Measurements from ENCODE around the gene LKAAEAR1. TPM values are rescaled to one million over a fixed set of nuclear protein-coding genes. Genes with fewer than 3 reads are reported as not detected.

Gene LKAAEAR1
- total RNA-seq, 1 donor from 2014 or later: not detected

- DNase-seq (ENCODE audit: low spot score): no peak
- intact Hi-C loops (cut with DNase I): no loop called here
Observed at GRCh38 chr20:64082126-64082731, 2.0 kb downstream of the LKAAEAR1 start.

- intact Hi-C loops (cut with DNase I): no loop called here
- DNase-seq (ENCODE audit: low spot score): no peak
Observed at GRCh38 chr20:64081624-64081964, 2.6 kb downstream of the LKAAEAR1 start.

- intact Hi-C loops (cut with DNase I): no loop called here
- no peak for DNase-seq (ENCODE audit: low spot score)
Observed at GRCh38 chr20:64080813-64081623, 3.2 kb downstream of the LKAAEAR1 start.

- DNase-seq (ENCODE audit: low spot score): no peak
- intact Hi-C loops (cut with DNase I): no loop called here
Observed at GRCh38 chr20:64080013-64080812, 4.0 kb downstream of the LKAAEAR1 start, which contains the start of gene OPRL1. TSS of gene OPRL1 (plus strand) at chr20:64080082. CDS start at chr20:64092721, 12,639 bp downstream.

GRCh38 chr20:64079273-64080012 is 4.8 kb downstream of the LKAAEAR1 start, which contains the start of gene RGS19:
TSS of gene RGS19 (minus strand) at chr20:64079518. CDS start at chr20:64076886, 2,632 bp downstream.
- intact Hi-C loops (cut with DNase I): no loop called here
- peak; percentile 94 for DNase-seq (ENCODE audit: low spot score)

GRCh38 chr20:64078934-64079272 is 5.3 kb downstream of the LKAAEAR1 start:
- intact Hi-C loops (cut with DNase I): no loop called here
- no peak for DNase-seq (ENCODE audit: low spot score)

- no peak for DNase-seq (ENCODE audit: low spot score)
- intact Hi-C loops (cut with DNase I): no loop called here
Observed at GRCh38 chr20:64077876-64078551, 6.2 kb downstream of the LKAAEAR1 start.

- DNase-seq (ENCODE audit: low spot score): no peak
- intact Hi-C loops (cut with DNase I): no loop called here
Observed at GRCh38 chr20:64077541-64077875, 6.7 kb downstream of the LKAAEAR1 start.

- intact Hi-C loops (cut with DNase I): no loop called here
- peak; percentile 88 for DNase-seq (ENCODE audit: low spot score)
Observed at GRCh38 chr20:64077094-64077493, 7.1 kb downstream of the LKAAEAR1 start.

- intact Hi-C loops (cut with DNase I): no loop called here
- DNase-seq (ENCODE audit: low spot score): no peak
Observed at GRCh38 chr20:64076061-64076997, 7.9 kb downstream of the LKAAEAR1 start.

- intact Hi-C loops (cut with DNase I): no loop called here
- no peak for DNase-seq (ENCODE audit: low spot score)
Observed at GRCh38 chr20:64075556-64075955, 8.6 kb downstream of the LKAAEAR1 start.

GRCh38 chr20:64074963-64075362 is 9.2 kb downstream of the LKAAEAR1 start:
- intact Hi-C loops (cut with DNase I): no loop called here
- DNase-seq (ENCODE audit: low spot score): no peak

GRCh38 chr20:64074184-64074789 is 9.9 kb downstream of the LKAAEAR1 start:
- intact Hi-C loops (cut with DNase I): no loop called here

GRCh38 chr20:64073476-64074183 is 10.6 kb downstream of the LKAAEAR1 start:
- no peak for DNase-seq (ENCODE audit: low spot score)
- intact Hi-C loops (cut with DNase I): no loop called here

More at GRCh38 chr20:64074184-64074789, 9.9 kb downstream of the LKAAEAR1 start:
- no peak for DNase-seq (ENCODE audit: low spot score)

GRCh38 chr20:64072498-64073063 is 11.6 kb downstream of the LKAAEAR1 start:
- intact Hi-C loops (cut with DNase I): no loop called here
- DNase-seq (ENCODE audit: low spot score): no peak

GRCh38 chr20:64071341-64072332 is 12.6 kb downstream of the LKAAEAR1 start:
- no peak for DNase-seq (ENCODE audit: low spot score)
- intact Hi-C loops (cut with DNase I): no loop called here
